HCT116 (cell line): ENCODE measurements around the gene PDE4C. TPM values are rescaled to one million over a fixed set of nuclear protein-coding genes. Genes with fewer than 3 reads are reported as not detected.

Experiments
- ATAC-seq: fragments of 200-7000 bp; cut with Tn5 transposase; 2 replicates; pipeline ENCODE4 v1.9.1; 2020; ENCODE audit warnings: mild to moderate bottlenecking, moderate library complexity
- BruUV-seq: library from RNA; stranded (reverse); fragments of 400-500 nt; replicated peaks from 2 replicates; lab custom pipeline; 2021; lab: Mats Ljungman, UMichigan
- CTCF ChIA-PET: fragments of 300-600 bp; sonication (Branson Sonifier 250); formaldehyde crosslinking; loops from one replicate; lab custom pipeline; 2021; ENCODE audit warnings: antibody characterized with exemption; lab: Charles Lee
- POLR2A ChIA-PET: fragments of 300-600, 350-600 bp; sonication (Branson Sonifier 250); formaldehyde crosslinking; loops from one replicate; lab custom pipeline; 2021; ENCODE audit warnings: antibody characterized with exemption; lab: Charles Lee
- RAD21 ChIA-PET, 2 experiments: fragments of 300-600 bp; sonication (Branson Sonifier 250); formaldehyde crosslinking; loops; one replicate each; lab custom pipeline; 2023; ENCODE audit warnings: low total read pairs in 2 of 2; ENCODE audit not compliant: uncharacterized antibody in 2 of 2, unreplicated experiment in 2 of 2, low non-redundant PET in 1 of 2; lab: Charles Lee
- DNase-seq: peaks from one replicate; pipeline ENCODE4 v3.0.0-alpha.2; 2010; ENCODE audit warnings: low read depth, low spot score
- H2AFZ ChIP-seq: fragments of 200-600 bp; shearing (Covaris generic), sonication (generic); 2 replicates; pipeline ENCODE4 v1.6.1; 2017; ENCODE audit warnings: low read depth, mixed run types, mixed read lengths, antibody characterized with exemption, low read length; ENCODE audit not compliant: poor library complexity, severe bottlenecking
- H3K27ac ChIP-seq: 2 replicates; pipeline ENCODE4 v1.5.1; 2012; ENCODE audit warnings: low read depth, low read length
- H3K27me3 ChIP-seq: fragments of 200-600 bp; sonication (generic); 2 replicates; pipeline ENCODE4 v1.6.1; 2016; ENCODE audit warnings: mixed run types, low read length, mixed read lengths; ENCODE audit not compliant: insufficient read depth
- H3K36me3 ChIP-seq, 2 experiments: fragments of 200-500 bp in 1 of 2; fragments of 200-600 bp in 1 of 2; sonication (Bioruptor generic) in 1 of 2; sonication (generic) in 1 of 2; 2 replicates each; pipeline versions ENCODE4 v1.5.1 to v1.6.1; 2014 to 2016; ENCODE audit warnings: low read length in 2 of 2, inconsistent platforms in 1 of 2, mixed read lengths in 1 of 2, mixed run types in 1 of 2; ENCODE audit not compliant: insufficient read depth in 2 of 2, control insufficient read depth in 1 of 2
- H3K4me1 ChIP-seq, 2 experiments: fragments of 200-600 bp in 1 of 2; sonication (generic) in 1 of 2; 2 replicates each; pipeline versions ENCODE4 v1.5.1 to v1.6.1; 2012 to 2017; ENCODE audit warnings: low read length in 2 of 2, inconsistent platforms in 1 of 2, mild to moderate bottlenecking in 1 of 2, mixed read lengths in 1 of 2, mixed run types in 1 of 2, moderate library complexity in 1 of 2; ENCODE audit not compliant: insufficient read depth in 2 of 2, control insufficient read depth in 1 of 2
- H3K4me2 ChIP-seq: fragments of 200-600 bp; sonication (generic); 2 replicates; pipeline ENCODE4 v1.6.1; 2017; ENCODE audit warnings: mixed run types, low read length, mixed read lengths
- H3K4me3 ChIP-seq, 2 experiments: fragments of 200-600 bp in 1 of 2; sonication (generic) in 1 of 2; replicated peaks in 1 of 2; 2 replicates each; pipeline ENCODE4 v1.5.1; 2011 to 2016; ENCODE audit warnings: low read length in 2 of 2, control low read depth in 1 of 2, low read depth in 1 of 2, mild to moderate bottlenecking in 1 of 2, mixed read lengths in 1 of 2, mixed run types in 1 of 2
- H3K79me2 ChIP-seq: fragments of 200-600 bp; sonication (generic); 2 replicates; pipeline ENCODE4 v1.6.1; 2017; ENCODE audit warnings: mild to moderate bottlenecking, mixed run types, low read length, moderate library complexity, mixed read lengths; ENCODE audit not compliant: insufficient read depth
- H3K9ac ChIP-seq: fragments of 200-600 bp; sonication (generic); 2 replicates; pipeline ENCODE4 v1.6.1; 2016; ENCODE audit warnings: low read length, mixed read lengths
- H3K9me2 ChIP-seq: fragments of 200-600 bp; sonication (generic), shearing (Covaris generic); 2 replicates; pipeline ENCODE4 v1.6.1; 2017; ENCODE audit warnings: mixed run types, mild to moderate bottlenecking, moderate library complexity; ENCODE audit not compliant: insufficient read depth
- H3K9me3 ChIP-seq, 2 experiments: fragments of 200-500 bp in 1 of 2; fragments of 200-600 bp in 1 of 2; sonication (Bioruptor generic) in 1 of 2; sonication (generic) in 1 of 2; 2 replicates each; pipeline ENCODE4 v1.6.1; 2014 to 2017; ENCODE audit warnings: low read length in 2 of 2, mixed read lengths in 2 of 2, inconsistent platforms in 1 of 2, low read depth in 1 of 2, mild to moderate bottlenecking in 1 of 2, mixed run types in 1 of 2, moderate library complexity in 1 of 2; ENCODE audit not compliant: control insufficient read depth in 1 of 2, insufficient read depth in 1 of 2
- H4K20me1 ChIP-seq: fragments of 200-600 bp; sonication (generic), shearing (Covaris generic); 2 replicates; pipeline ENCODE4 v1.6.1; 2017; ENCODE audit warnings: mixed run types, mild to moderate bottlenecking, moderate library complexity; ENCODE audit not compliant: insufficient read depth
- CBX3 ChIP-seq: IDR thresholded peaks from 2 replicates; pipeline ENCODE4 v1.6.1; 2012; ENCODE audit warnings: low read depth
- CEBPB ChIP-seq: IDR thresholded peaks from 2 replicates; pipeline ENCODE4 v1.6.1; 2012; ENCODE audit warnings: low read depth
- EGR1 ChIP-seq: IDR thresholded peaks from 2 replicates; pipeline ENCODE4 v1.6.1; 2012; ENCODE audit warnings: low read depth
- ELF1 ChIP-seq: IDR thresholded peaks from 2 replicates; pipeline ENCODE4 v1.6.1; 2012; ENCODE audit warnings: low read depth, borderline replicate concordance
- EZH2 ChIP-seq: fragments of 200-600 bp; sonication (generic); IDR thresholded peaks from 2 replicates; pipeline ENCODE4 v1.6.1; 2017; ENCODE audit warnings: antibody characterized with exemption, mixed run types
- EZH2phosphoT487 ChIP-seq: fragments of 200-600 bp; IDR thresholded peaks from 2 replicates; pipeline ENCODE4 v1.6.1; 2018; ENCODE audit warnings: antibody characterized with exemption, borderline replicate concordance
- FOSL1 ChIP-seq: IDR thresholded peaks from 2 replicates; pipeline ENCODE4 v1.6.1; 2012; ENCODE audit warnings: low read depth
- POLR2A ChIP-seq: IDR thresholded peaks from 2 replicates; pipeline ENCODE4 v1.7.0; 2011; ENCODE audit warnings: borderline replicate concordance; ENCODE audit not compliant: insufficient read depth, insufficient read length; ENCODE audit errors: extremely low read depth
- POLR2AphosphoS5 ChIP-seq: IDR thresholded peaks from 2 replicates; pipeline ENCODE4 v1.6.1; 2011; ENCODE audit warnings: mild to moderate bottlenecking, low read depth, low read length, moderate library complexity
- RAD21 ChIP-seq: IDR thresholded peaks from 2 replicates; pipeline ENCODE4 v1.6.1; 2012; ENCODE audit warnings: low read depth, mild to moderate bottlenecking
- SIN3A ChIP-seq: IDR thresholded peaks from 2 replicates; pipeline ENCODE4 v1.6.1; 2012; ENCODE audit warnings: low read depth
- SP1 ChIP-seq: IDR thresholded peaks from 2 replicates; pipeline ENCODE4 v1.6.1; 2012; ENCODE audit warnings: low read depth
- SRF ChIP-seq: IDR thresholded peaks from 2 replicates; pipeline ENCODE4 v1.6.1; 2012; ENCODE audit warnings: low read depth
- TCF7L2 ChIP-seq: IDR thresholded peaks from 2 replicates; pipeline ENCODE4 v1.7.0; 2011; ENCODE audit warnings: borderline replicate concordance, inconsistent platforms; ENCODE audit not compliant: insufficient read depth, insufficient read length; ENCODE audit errors: extremely low read depth
- ZFX ChIP-seq: fragments of 450-650 bp; IDR thresholded peaks from 2 replicates; pipeline ENCODE4 v1.6.1; 2017
- ZNF274 ChIP-seq: fragments of 200-500 bp; sonication (Bioruptor generic); IDR thresholded peaks from 2 replicates; pipeline ENCODE4 v1.6.1; 2014; ENCODE audit warnings: mild to moderate bottlenecking, low read depth, low read length, inconsistent platforms
- intact Hi-C: fragments of 100-400 bp; cut with micrococcal nuclease; formaldehyde crosslinking; loops from 2 replicates; pipeline ENCODE4 v1.10.0; 2022
- total RNA-seq: library from RNA; stranded (reverse); gene quantifications from one replicate; pipeline ENCODE4 v1.2.1, GENCODE V29; 2021; ENCODE audit not compliant: unreplicated experiment
- TF ChIP-seq, protein P1 (sequence below): IDR thresholded peaks from 2 replicates; pipeline ENCODE4 v1.6.1; 2012
- TF ChIP-seq, protein P2 (sequence below): IDR thresholded peaks from 2 replicates; pipeline ENCODE4 v1.6.1; 2012
- TF ChIP-seq, protein P3 (sequence below): IDR thresholded peaks from 2 replicates; pipeline ENCODE4 v1.6.1; 2011; ENCODE audit warnings: mild to moderate bottlenecking, low read length, moderate library complexity; ENCODE audit not compliant: insufficient replicate concordance; ENCODE audit errors: extremely low read depth

PDE4C gene
- total RNA-seq, 1 experiment from 2014 or later, result 1.5 TPM

DNA sequence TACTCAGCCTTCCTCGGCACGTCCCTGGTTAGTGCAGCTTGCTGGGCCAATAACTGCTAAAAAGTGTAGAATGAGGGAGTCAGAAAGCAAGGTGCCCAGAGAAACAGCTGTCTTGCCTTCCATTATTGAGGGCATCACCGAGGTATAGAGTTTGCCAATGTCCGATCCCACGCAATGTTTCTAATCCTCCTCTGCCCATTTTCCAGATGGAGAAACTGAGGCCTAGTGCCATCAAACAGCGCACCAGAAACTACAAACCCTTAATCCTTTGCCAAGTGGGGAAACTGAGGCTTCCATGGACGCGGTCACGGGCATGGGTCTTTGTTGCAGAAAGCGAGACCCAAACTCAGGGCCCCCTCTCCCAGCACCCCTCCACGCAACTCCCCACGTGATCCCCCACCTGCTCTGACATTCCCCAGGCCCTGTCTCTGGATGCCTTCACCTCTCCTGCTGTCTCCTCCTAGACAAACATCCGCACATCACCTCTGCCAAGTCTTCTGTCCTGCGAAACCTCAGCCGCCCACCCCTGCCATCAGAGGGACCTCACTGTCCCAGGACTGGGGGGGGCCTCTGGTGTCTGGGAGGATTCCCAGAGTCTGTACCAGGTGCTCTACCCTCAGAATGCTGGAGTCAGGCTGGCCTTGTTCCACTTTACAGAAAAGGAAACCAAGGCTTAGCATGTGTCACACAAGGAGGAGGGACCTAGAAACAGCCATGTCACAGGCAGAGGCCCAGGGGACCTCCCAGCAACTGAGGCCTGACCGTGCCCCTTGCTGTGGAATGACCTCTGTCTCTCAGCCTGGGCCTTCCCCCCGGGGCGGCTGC lies 930 bp upstream of the PDE4C start:
- no peak overlapping the region for H3K4me3 ChIP-seq
- no TSS peak for BruUV-seq
- no peaks in the 10 kb centered on the region for H3K36me3 ChIP-seq
- no peak overlapping the region for H3K27ac ChIP-seq
- H3K79me2 ChIP-seq, result no peaks in the 10 kb centered on the region
- no peak for TF ChIP-seq SP1
- no peak for TF ChIP-seq POLR2A
- TF ChIP-seq TCF7L2, result no peak
- TF ChIP-seq ZNF274, result no peak
- no peak for TF ChIP-seq SRF
- TF ChIP-seq RAD21, result no peak
- TF ChIP-seq CEBPB, result no peak
- TF ChIP-seq ZFX, result no peak
- TF ChIP-seq CBX3, result no peak
- TF ChIP-seq, protein P1, sequence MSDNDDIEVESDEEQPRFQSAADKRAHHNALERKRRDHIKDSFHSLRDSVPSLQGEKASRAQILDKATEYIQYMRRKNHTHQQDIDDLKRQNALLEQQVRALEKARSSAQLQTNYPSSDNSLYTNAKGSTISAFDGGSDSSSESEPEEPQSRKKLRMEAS, result no peak
- H4K20me1 ChIP-seq, result no peaks in the 10 kb centered on the region
- no peak overlapping the region for H3K9ac ChIP-seq
- POLR2A ChIA-PET, result no interaction called here
- CTCF ChIA-PET, result no interaction called here
- RAD21 ChIA-PET, result no interaction called here
- H2AFZ ChIP-seq, result no peak overlapping the region
- no peak overlapping the region for H3K4me2 ChIP-seq
- H3K9me2 ChIP-seq, result no peaks in the 10 kb centered on the region
- peaks cover 15 to 34% of the 10 kb centered on the region in 2 experiments for H3K4me1 ChIP-seq
- ATAC-seq, result no peak
- H3K9me3 ChIP-seq, result no peaks in the 10 kb centered on the region
- intact Hi-C loops, result no loop called here
- no peak for DNase-seq
- H3K27me3 ChIP-seq, result no peaks in the 10 kb centered on the region

DNA sequence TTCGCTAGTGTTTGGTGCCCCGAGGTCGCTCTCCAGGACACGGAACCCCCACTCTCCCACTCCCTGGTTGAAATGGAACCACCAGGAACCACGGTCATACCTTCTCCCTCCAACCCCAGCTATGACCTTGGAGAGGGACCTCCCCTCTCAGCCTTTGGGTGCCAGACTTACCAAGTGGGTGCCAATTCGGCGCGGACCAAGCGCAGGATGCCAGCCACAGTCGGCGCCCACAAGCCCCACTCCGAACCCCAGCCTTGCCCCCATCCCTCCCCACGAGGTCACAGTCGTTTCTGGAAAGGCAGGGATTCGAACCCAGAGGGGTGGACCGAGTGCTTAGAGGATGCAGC lies 910 bp downstream of the PDE4C start:
- H3K4me1 ChIP-seq, result peaks cover 17 to 26% of the 10 kb centered on the region in 2 experiments
- no peak overlapping the region for H3K4me3 ChIP-seq
- no TSS peak for BruUV-seq
- peak overlapping the region; percentile 91 for H3K4me2 ChIP-seq
- CTCF ChIA-PET, result interaction anchor here (1.4 to 2.0 kb wide), 2 partner anchors 27 to 31 kb away, joined by 5 to 17 read pairs; no protein-coding TSS in a partner anchor
- RAD21 ChIA-PET, result no interaction called here
- DNase-seq, result no peak
- no peaks in the 10 kb centered on the region for H3K9me2 ChIP-seq
- ATAC-seq, result no peak
- no peak overlapping the region for H2AFZ ChIP-seq
- no peaks in the 10 kb centered on the region for H3K27me3 ChIP-seq
- no peaks in the 10 kb centered on the region for H3K9me3 ChIP-seq
- H3K27ac ChIP-seq, result no peak overlapping the region; the same call in 1 of the 2 replicates
- no peaks in the 10 kb centered on the region for H3K79me2 ChIP-seq
- intact Hi-C loops, result no loop called here
- no peaks in the 10 kb centered on the region for H3K36me3 ChIP-seq
- H4K20me1 ChIP-seq, result no peaks in the 10 kb centered on the region
- POLR2A ChIA-PET, result no interaction called here
- H3K9ac ChIP-seq, result peak overlapping the region; percentile 48; the same call in 1 of the 2 replicates
- TF ChIP-seq SIN3A (no peak), SRF (no peak), EZH2 (no peak), TCF7L2 (no peak), RAD21 (no peak), EGR1 (no peak), SP1 (no peak), ZNF274 (no peak), FOSL1 (no peak), CBX3 (no peak), EZH2phosphoT487 (no peak), POLR2AphosphoS5 (no peak), ELF1 (no peak)
- TF ChIP-seq, protein P2, sequence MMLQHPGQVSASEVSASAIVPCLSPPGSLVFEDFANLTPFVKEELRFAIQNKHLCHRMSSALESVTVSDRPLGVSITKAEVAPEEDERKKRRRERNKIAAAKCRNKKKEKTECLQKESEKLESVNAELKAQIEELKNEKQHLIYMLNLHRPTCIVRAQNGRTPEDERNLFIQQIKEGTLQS, result no peak
- TF ChIP-seq, protein P3, sequence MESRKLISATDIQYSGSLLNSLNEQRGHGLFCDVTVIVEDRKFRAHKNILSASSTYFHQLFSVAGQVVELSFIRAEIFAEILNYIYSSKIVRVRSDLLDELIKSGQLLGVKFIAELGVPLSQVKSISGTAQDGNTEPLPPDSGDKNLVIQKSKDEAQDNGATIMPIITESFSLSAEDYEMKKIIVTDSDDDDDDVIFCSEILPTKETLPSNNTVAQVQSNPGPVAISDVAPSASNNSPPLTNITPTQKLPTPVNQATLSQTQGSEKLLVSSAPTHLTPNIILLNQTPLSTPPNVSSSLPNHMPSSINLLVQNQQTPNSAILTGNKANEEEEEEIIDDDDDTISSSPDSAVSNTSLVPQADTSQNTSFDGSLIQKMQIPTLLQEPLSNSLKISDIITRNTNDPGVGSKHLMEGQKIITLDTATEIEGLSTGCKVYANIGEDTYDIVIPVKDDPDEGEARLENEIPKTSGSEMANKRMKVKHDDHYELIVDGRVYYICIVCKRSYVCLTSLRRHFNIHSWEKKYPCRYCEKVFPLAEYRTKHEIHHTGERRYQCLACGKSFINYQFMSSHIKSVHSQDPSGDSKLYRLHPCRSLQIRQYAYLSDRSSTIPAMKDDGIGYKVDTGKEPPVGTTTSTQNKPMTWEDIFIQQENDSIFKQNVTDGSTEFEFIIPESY, result no peak
- TF ChIP-seq, protein P1, result no peak
